Retinal pigment epithelial cell (primary cell): ENCODE measurements around the gene MEGF9.
A peak's percentile ranks its signal among the peaks of the same experiment; 100 is the strongest.

Experiments used
- DNase-seq: peaks from one replicate; pipeline ENCODE4 v3.0.0-alpha.2; 2010; ENCODE audit warnings: low read depth
- H3K4me3 ChIP-seq: 2 replicates; pipeline ENCODE4 v1.5.1; 2011; ENCODE audit warnings: mild to moderate bottlenecking, low read length, control low read depth, moderate library complexity
- TF ChIP-seq, protein P1 (sequence below): conservative IDR thresholded peaks from 2 replicates; pipeline ENCODE4 v1.5.1; 2011; ENCODE audit warnings: low read depth, low read length, control low read depth, inconsistent platforms

MEGF9 gene

DNA sequence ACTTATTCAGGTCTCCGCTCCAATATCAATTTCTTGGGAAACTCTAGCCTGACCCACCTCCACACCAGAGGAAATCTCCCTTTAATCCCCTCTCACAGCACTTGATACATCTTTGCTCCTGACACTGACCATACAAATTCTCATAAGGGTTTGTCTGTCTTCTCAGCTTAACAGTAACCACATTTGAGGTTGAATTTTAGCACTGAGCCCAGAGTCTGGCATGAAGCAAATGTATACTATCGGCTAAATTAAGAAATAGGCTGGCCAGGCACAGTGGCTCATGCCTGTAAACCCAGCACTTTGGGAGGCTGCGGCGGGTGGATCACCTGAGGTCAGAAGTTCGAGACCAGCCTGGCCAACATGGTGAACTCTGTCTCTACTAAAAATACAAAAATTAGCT is 144.0 kb downstream of the MEGF9 start:
- no peak overlapping the region for H3K4me3 ChIP-seq
- no peak for DNase-seq
- TF ChIP-seq, protein P1, sequence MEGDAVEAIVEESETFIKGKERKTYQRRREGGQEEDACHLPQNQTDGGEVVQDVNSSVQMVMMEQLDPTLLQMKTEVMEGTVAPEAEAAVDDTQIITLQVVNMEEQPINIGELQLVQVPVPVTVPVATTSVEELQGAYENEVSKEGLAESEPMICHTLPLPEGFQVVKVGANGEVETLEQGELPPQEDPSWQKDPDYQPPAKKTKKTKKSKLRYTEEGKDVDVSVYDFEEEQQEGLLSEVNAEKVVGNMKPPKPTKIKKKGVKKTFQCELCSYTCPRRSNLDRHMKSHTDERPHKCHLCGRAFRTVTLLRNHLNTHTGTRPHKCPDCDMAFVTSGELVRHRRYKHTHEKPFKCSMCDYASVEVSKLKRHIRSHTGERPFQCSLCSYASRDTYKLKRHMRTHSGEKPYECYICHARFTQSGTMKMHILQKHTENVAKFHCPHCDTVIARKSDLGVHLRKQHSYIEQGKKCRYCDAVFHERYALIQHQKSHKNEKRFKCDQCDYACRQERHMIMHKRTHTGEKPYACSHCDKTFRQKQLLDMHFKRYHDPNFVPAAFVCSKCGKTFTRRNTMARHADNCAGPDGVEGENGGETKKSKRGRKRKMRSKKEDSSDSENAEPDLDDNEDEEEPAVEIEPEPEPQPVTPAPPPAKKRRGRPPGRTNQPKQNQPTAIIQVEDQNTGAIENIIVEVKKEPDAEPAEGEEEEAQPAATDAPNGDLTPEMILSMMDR, result no peak

DNA sequence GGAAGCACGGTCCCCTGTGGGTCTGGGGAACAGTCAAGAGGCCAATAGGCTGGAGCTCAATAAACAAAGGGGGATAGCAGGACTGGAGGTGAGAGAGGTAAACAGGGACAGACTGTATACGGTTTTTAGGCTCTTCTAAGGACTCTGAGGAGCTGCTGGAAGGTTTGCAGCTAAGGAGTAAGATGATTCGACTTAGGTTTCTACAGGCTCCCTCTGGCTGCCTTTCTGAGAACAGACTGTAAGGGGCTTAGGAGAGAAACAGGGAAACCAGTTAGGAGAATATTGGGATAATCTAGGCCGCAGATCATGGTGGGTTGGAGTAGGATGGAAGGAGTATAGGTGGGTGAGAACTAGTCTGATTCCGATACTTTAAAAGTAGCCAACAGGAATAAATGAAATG is 144.7 kb downstream of the MEGF9 start:
- no peak for DNase-seq
- TF ChIP-seq, protein P1, result peak; percentile 20
- no peak overlapping the region for H3K4me3 ChIP-seq

DNA sequence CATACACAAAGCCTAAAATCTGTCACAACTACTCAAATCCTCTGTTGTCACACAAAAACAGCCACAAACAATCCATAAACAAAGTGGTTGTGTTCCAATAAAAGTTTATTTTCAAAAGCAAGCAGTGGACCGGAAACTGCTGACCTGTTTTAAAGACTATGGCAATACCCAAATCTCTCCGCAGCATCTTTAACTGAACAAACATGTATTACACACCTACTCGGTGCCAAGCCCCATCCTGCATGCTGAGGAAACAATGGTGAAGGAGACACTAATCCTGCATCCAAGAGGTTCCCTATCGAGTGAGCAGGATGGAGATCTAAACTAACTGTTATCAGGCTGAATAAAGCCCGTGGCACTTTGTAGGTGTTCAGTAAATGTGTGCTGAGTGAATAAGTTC is 145.5 kb downstream of the MEGF9 start:
- no peak for DNase-seq
- TF ChIP-seq, protein P1, result no peak
- H3K4me3 ChIP-seq, result no peak overlapping the region

DNA sequence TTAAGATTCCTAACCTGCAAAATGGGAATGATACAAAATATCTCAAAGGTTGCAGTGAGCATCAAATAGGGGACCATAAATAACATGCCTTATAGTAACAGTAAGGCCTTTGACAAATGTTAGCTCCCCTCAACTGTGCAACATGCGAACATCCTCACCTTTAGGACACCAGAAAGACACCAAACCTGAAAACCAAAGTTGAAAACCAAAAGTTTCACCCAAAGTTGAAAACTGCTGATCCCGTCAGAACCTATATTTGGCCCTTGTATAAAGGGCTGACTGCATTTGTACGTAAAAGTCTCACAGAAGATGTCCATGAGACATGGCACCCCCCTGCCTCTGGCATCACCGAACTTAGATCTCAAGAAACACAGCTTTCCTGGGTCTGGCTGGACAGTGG is 146.4 kb downstream of the MEGF9 start:
- TF ChIP-seq, protein P1, result no peak

DNA sequence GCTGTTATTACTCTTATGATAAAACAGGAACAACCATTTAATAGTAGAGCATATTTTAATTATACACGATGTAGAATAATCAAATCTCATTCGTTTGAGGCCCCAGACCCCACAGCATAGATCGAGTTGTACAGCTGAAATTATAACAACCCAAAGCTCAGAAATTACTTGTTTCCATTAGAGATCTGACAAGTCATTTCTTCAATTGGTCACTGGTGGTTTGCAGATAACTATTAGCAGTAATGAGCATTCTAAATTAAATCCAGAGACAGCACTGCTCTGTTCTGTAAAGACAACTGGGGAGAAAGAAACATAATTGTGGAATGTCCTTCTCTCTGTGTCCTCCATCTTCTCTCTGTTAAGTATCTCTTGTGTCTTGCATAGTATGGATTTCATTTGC is 147.2 kb downstream of the MEGF9 start:
- no peak overlapping the region for H3K4me3 ChIP-seq
- DNase-seq, result no peak
- TF ChIP-seq, protein P1, result no peak

More for the DNA sequence above, 146.4 kb downstream of the MEGF9 start:
- no peak for DNase-seq
- H3K4me3 ChIP-seq, result no peak overlapping the region

DNA sequence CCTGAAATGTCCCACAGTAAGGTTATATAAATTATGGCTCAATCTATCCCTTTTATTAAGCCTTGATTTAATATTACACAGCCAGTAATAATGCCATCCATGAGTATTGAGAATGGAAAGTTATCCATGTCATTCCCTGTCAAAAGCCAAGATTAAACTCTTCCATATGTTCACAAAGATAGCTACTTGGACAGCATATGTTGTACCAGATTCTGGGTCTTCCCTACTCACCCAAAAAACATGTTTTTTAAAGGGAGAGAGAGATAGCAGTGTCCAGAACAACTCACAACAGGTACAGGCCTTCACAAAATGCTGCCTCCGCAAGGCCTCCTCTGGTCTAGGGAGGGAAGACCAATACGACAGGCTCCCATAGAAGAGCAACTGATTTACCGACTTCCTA is 149.7 kb downstream of the MEGF9 start:
- H3K4me3 ChIP-seq, result no peak overlapping the region
- DNase-seq, result no peak
- TF ChIP-seq, protein P1, result no peak

DNA sequence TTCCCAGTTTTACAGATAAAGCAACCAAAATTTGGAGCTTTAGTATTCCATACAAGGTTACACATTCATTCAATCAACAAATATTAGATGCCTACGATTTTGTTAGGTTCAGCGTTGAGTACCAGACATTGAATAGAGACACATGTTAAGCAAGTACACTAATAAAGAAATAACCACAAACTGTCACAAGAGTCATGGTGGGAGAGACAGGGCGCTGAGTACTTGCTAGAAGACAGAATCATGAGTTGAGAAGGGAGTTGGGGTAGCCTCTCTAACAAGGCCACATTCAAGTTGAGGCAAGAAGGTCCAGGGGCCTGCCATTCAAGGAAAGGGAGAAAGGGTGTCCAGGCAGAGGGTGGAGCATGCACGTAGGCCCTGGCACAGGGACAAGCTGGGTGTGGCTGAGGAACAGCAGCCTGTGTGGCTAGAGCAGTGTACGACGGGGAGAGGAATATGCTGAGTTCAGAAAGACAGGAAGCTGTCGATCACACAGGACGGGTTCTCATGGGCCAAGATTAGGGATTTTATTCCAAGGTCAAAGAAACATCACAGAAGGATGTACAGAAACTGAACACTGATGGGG is 151.3 kb downstream of the MEGF9 start:
- H3K4me3 ChIP-seq, result no peak overlapping the region
- TF ChIP-seq, protein P1, result no peak
- DNase-seq, result no peak
